GM13977 (cell line): Measurements from ENCODE around the gene SCD5.

ENCODE experiments used
- DNase-seq: peaks from one replicate; pipeline ENCODE4 v3.0.0; 2012; ENCODE audit warnings: low spot score
- in situ Hi-C: fragments of 300-500 bp; cut with MboI; formaldehyde crosslinking; loops from one replicate; pipeline ENCODE4 v1.12.0; 2022; ENCODE audit warnings: low sequenced_read_pairs, low pct_unique_long_range_greater_than_20kb, mixed read lengths, inconsistent platforms; ENCODE audit not compliant: unreplicated experiment
- TF ChIP-seq, protein P1 (sequence below): IDR thresholded peaks from 2 replicates; pipeline ENCODE4 v1.5.1; 2012; ENCODE audit warnings: mild to moderate bottlenecking, control low read depth; ENCODE audit not compliant: insufficient read depth; ENCODE audit errors: extremely low read depth, missing control alignments

Gene SCD5

DNA sequence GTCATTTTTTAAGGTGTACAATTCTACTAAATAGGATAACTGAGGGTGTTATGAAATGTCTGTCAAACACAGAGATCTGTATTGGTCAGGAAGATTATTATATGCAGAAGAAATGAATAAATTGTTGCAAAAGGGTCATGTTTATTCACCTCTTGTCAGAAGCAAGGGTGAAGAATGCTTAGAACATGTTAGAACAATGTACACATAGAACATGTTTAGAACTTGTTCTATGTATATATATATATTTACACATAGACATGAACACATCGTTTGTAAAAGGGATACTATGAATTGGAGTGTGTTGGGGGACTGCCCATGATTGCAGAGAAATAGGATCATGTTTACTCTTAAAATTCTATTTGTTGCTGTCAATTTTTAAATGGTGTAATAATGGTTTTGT is 208.8 kb downstream of the SCD5 start:
- no peak for DNase-seq
- in situ Hi-C loops: no loop called here
- TF ChIP-seq, protein P1, sequence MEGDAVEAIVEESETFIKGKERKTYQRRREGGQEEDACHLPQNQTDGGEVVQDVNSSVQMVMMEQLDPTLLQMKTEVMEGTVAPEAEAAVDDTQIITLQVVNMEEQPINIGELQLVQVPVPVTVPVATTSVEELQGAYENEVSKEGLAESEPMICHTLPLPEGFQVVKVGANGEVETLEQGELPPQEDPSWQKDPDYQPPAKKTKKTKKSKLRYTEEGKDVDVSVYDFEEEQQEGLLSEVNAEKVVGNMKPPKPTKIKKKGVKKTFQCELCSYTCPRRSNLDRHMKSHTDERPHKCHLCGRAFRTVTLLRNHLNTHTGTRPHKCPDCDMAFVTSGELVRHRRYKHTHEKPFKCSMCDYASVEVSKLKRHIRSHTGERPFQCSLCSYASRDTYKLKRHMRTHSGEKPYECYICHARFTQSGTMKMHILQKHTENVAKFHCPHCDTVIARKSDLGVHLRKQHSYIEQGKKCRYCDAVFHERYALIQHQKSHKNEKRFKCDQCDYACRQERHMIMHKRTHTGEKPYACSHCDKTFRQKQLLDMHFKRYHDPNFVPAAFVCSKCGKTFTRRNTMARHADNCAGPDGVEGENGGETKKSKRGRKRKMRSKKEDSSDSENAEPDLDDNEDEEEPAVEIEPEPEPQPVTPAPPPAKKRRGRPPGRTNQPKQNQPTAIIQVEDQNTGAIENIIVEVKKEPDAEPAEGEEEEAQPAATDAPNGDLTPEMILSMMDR: no peak

- in situ Hi-C loops: no loop called here
- DNase-seq: no peak
- TF ChIP-seq, protein P1: no peak
Measured at GRCh38 chr4:82588771-82589270, 209.8 kb downstream of the SCD5 start.

GRCh38 chr4:82587826-82588540 is 210.6 kb downstream of the SCD5 start:
- no peak for DNase-seq
- in situ Hi-C loops: no loop called here
- TF ChIP-seq, protein P1: no peak

DNA sequence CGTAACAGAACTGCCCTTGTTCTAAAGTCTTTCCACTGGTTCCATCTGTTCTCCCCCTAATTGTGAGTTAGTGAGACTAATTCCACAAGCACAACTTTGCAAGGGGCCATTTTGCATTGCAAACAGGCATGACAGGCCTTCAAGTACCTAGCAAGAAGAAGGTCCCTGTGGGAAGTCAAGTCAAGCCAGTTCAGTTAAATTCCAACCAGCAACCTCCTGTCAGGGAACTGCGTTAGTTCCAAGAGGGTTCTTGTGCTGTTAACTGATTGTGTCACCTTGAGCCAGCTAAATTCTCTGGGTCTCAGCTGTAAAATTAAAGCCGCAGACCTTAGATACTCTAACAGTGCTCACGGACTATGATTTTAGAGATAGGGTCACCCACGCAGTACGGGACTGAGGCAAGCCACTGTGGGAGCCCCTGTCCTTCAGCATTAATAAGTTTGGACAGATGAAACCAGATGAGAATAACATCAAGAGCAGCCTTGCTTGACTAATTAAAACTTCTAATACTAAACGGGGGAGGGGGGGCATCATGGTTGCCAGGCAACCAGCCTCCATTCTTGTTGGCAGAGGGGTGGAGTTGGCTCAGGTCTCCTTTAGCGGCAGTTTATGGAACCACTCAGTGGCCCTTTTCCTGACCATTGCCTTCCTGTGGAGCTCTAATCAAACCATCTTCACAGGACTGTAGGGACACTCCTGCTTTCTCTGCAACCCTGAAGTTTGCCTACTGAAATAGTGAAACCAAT is 212.7 kb downstream of the SCD5 start:
- TF ChIP-seq, protein P1: no peak
- in situ Hi-C loops: no loop called here
- no peak for DNase-seq

DNA sequence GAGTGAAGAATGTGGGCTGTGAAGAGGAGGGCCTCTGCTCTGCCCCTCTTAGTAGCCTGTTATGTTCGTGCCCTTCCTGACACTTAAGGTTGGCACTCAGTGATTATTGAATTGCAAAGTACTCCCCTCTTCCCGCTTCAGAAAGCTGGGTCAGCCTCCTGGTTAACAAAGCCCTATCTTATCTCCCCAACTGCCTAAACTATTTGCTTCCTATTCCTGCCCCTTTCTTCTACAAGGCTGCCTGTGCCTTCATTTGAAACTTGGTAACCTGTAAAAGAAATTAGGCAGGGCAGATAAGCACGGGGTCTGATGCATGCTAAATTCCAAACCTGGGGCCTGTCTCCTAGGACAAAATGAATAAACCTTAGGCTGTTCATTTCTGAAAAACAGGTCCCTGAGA is 213.7 kb downstream of the SCD5 start:
- in situ Hi-C loops: no loop called here
- DNase-seq: no peak
- TF ChIP-seq, protein P1: no peak

DNA sequence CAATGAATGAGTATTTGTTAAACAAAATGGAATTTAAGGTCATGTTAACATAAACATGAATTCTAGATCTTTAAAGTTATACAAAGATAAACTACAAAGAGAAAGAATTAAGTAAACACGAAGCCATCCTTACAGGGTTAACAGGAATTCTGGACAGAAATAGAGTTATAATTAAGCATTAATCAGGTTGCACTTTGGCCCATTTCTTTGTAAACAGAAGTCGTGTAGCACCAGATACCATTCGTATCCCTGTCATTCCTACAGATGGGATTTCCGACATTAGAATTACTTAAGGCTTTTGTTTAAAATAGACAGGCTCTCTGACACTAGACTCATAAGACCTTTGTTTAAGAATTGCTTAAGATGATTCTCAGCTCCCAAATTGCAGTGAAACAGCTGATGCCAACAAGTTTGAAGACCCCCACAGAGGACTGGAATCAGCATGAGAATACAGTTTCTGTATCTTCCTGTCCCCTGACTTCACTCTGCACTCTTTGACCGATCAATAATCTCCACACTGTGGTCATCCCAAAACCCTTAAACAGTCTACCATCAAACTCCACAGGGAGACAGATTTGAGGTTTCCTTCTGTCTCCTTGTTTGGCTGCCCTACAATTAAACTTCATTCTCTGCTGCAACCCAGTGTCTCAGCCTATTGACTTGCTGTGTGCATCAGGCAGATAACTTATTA is 214.6 kb downstream of the SCD5 start:
- TF ChIP-seq, protein P1: no peak
- DNase-seq: no peak
- in situ Hi-C loops: no loop called here
